ENCODE results near the gene SOX6.

Gene SOX6

DNA sequence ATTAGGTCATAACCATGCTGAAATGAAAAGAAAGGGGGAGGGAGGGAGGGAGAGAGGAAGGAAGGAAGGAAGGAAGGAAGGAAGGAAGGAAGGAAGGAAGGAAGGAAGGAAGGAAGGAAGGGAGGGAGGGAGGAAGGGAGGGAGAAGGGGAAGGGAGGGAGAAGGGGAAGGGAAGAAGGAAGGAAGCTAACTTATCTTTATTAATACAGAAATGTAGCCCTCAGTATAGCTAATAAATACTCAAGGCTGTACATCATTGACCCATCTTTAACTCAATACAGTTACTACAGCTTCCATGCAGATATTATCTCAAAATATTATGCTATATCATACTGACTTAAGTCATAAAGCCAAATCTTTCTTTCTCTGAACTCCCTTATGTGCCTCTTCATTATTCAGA, 17.4 kb upstream of the SOX6 start:
- Histone ChIP-seq H4K20me1 (ENCODE audit: control insufficient read depth, insufficient read depth, low read depth, low read length) (no peaks in the 10 kb centered on the region), H3K9me3 (ENCODE audit: control insufficient read depth, insufficient read depth, low read length) (no peaks in the 10 kb centered on the region), H3F3A (ENCODE audit: control insufficient read depth, insufficient read depth) (no peaks in the 10 kb centered on the region), H3K79me2 (ENCODE audit: control insufficient read depth, low read length) (no peaks in the 10 kb centered on the region), H3K27ac (ENCODE audit: low read depth, low read length) (no peak overlapping the region), H3K4me2 (ENCODE audit: low read length) (no peak overlapping the region), H3K4me1 (ENCODE audit: control insufficient read depth, low read length) (no peaks in the 10 kb centered on the region), H3K27me3 (ENCODE audit: control insufficient read depth, low read length) (no peaks in the 10 kb centered on the region), H3K4me3 (ENCODE audit: low read length) (no peak overlapping the region), H3K36me3 (ENCODE audit: control insufficient read depth, low read length) (no peaks in the 10 kb centered on the region), H3K9me2 (replicated peaks; ENCODE audit: control insufficient read depth, low read length) (no peaks in the 10 kb centered on the region)
- no peak for TF ChIP-seq EZH2phosphoT487 (IDR thresholded peaks at IDR 0.05; ENCODE audit: borderline replicate concordance, low read length)
- TF ChIP-seq, protein P1, sequence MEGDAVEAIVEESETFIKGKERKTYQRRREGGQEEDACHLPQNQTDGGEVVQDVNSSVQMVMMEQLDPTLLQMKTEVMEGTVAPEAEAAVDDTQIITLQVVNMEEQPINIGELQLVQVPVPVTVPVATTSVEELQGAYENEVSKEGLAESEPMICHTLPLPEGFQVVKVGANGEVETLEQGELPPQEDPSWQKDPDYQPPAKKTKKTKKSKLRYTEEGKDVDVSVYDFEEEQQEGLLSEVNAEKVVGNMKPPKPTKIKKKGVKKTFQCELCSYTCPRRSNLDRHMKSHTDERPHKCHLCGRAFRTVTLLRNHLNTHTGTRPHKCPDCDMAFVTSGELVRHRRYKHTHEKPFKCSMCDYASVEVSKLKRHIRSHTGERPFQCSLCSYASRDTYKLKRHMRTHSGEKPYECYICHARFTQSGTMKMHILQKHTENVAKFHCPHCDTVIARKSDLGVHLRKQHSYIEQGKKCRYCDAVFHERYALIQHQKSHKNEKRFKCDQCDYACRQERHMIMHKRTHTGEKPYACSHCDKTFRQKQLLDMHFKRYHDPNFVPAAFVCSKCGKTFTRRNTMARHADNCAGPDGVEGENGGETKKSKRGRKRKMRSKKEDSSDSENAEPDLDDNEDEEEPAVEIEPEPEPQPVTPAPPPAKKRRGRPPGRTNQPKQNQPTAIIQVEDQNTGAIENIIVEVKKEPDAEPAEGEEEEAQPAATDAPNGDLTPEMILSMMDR (IDR thresholded peaks at IDR 0.05; ENCODE audit: low read depth, low read length, poor library complexity, severe bottlenecking): no peak

DNA sequence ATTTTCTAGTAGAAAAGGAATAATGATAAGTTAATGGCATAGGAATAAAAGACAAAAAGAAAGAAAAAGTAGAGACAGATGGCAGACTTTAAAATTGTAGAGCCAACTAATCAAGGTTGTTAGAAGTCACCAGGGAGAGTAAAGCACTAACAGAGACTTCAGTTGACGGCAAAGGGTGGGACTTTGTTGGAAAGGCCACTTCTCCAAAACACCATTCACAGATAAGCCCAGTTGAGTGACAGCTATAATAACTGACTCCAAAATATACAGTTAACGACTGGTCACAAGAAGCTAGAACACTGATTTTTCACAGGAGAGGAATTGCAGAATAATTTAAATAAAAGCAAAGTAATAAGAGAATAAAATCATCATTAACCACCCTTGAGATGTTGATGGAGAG, 16.0 kb upstream of the SOX6 start:
- H3K79me2 ChIP-seq (ENCODE audit: control insufficient read depth, low read length): no peaks in the 10 kb centered on the region
- H3K9me2 ChIP-seq (replicated peaks; ENCODE audit: control insufficient read depth, low read length): no peaks in the 10 kb centered on the region
- no peak overlapping the region for H3K27ac ChIP-seq (ENCODE audit: low read depth, low read length)
- H3K4me3 ChIP-seq (ENCODE audit: low read length): no peak overlapping the region
- H3K9me3 ChIP-seq (ENCODE audit: control insufficient read depth, insufficient read depth, low read length): no peaks in the 10 kb centered on the region
- TF ChIP-seq, protein P1 (IDR thresholded peaks at IDR 0.05; ENCODE audit: low read depth, low read length, poor library complexity, severe bottlenecking): no peak
- TF ChIP-seq EZH2phosphoT487 (IDR thresholded peaks at IDR 0.05; ENCODE audit: borderline replicate concordance, low read length): no peak
- no peaks in the 10 kb centered on the region for H3K27me3 ChIP-seq (ENCODE audit: control insufficient read depth, low read length)
- H3K4me2 ChIP-seq (ENCODE audit: low read length): no peak overlapping the region
- no peaks in the 10 kb centered on the region for H3K4me1 ChIP-seq (ENCODE audit: control insufficient read depth, low read length)
- no peaks in the 10 kb centered on the region for H4K20me1 ChIP-seq (ENCODE audit: control insufficient read depth, insufficient read depth, low read depth, low read length)
- H3K36me3 ChIP-seq (ENCODE audit: control insufficient read depth, low read length): no peaks in the 10 kb centered on the region
- no peaks in the 10 kb centered on the region for H3F3A ChIP-seq (ENCODE audit: control insufficient read depth, insufficient read depth)

DNA sequence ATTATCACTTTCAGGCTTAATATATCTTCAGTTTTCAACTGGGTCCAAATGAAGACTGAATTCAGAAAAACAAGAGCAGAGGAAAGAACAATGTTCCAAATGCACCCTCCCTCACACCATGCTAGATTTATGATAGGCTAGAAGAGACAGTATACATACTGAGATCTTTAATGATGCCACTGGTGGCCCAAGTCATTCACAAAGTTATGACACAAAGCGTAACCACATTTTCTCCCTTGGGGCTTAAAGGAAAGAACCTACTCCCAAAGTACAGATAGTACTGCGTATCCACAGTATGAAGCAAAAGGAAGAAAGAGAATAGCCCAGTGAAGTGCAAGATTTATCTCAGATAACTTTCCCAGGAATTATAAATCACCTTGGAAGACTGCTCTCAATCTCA, 10.9 kb upstream of the SOX6 start:
- Histone ChIP-seq H3K9me3 (ENCODE audit: control insufficient read depth, insufficient read depth, low read length) (no peaks in the 10 kb centered on the region), H3K27ac (ENCODE audit: low read depth, low read length) (no peak overlapping the region), H4K20me1 (ENCODE audit: control insufficient read depth, insufficient read depth, low read depth, low read length) (no peaks in the 10 kb centered on the region), H3K4me2 (ENCODE audit: low read length) (no peak overlapping the region), H3K9me2 (replicated peaks; ENCODE audit: control insufficient read depth, low read length) (no peaks in the 10 kb centered on the region), H3F3A (ENCODE audit: control insufficient read depth, insufficient read depth) (no peaks in the 10 kb centered on the region), H3K36me3 (ENCODE audit: control insufficient read depth, low read length) (no peaks in the 10 kb centered on the region), H3K4me3 (ENCODE audit: low read length) (no peak overlapping the region), H3K79me2 (ENCODE audit: control insufficient read depth, low read length) (no peaks in the 10 kb centered on the region), H3K4me1 (ENCODE audit: control insufficient read depth, low read length) (no peaks in the 10 kb centered on the region), H3K27me3 (ENCODE audit: control insufficient read depth, low read length) (no peaks in the 10 kb centered on the region)
- TF ChIP-seq, protein P1 (IDR thresholded peaks at IDR 0.05; ENCODE audit: low read depth, low read length, poor library complexity, severe bottlenecking): no peak
- no peak for TF ChIP-seq EZH2phosphoT487 (IDR thresholded peaks at IDR 0.05; ENCODE audit: borderline replicate concordance, low read length)
